Lower lobe of right lung (tissue), 2 donors: ENCODE data around the gene STK11IP. TPM values are rescaled to one million over a fixed set of nuclear protein-coding genes. Genes with fewer than 3 reads are reported as not detected.

Experiments
- ATAC-seq, 2 donors: fragments of 200-7000 bp; cut with Tn5 transposase; one replicate each; pipeline ENCODE4 v1.9.1; 2020 to 2022; ENCODE audit warnings: mild to moderate bottlenecking in 2 of 2, moderate library complexity in 2 of 2
- DNase-seq: peaks from one replicate; pipeline ENCODE4 v3.0.0-alpha.2; 2020
- H3K27ac ChIP-seq: fragments of 200-600 bp; one replicate; pipeline ENCODE4 v1.8.0; 2022
- H3K27me3 ChIP-seq: fragments of 200-600 bp; one replicate; pipeline ENCODE4 v1.8.0; 2022; ENCODE audit warnings: low read depth
- H3K36me3 ChIP-seq: fragments of 200-600 bp; one replicate; pipeline ENCODE4 v1.8.0; 2022; ENCODE audit warnings: mild to moderate bottlenecking
- H3K4me1 ChIP-seq: fragments of 200-600 bp; one replicate; pipeline ENCODE4 v1.8.0; 2022
- H3K4me3 ChIP-seq: fragments of 200-600 bp; one replicate; pipeline ENCODE4 v1.8.0; 2022; ENCODE audit warnings: mild to moderate bottlenecking
- H3K9me3 ChIP-seq: fragments of 200-600 bp; one replicate; pipeline ENCODE4 v1.8.0; 2022
- intact Hi-C: fragments of 100-400 bp; cut with DNase I; formaldehyde crosslinking; loops from one replicate; pipeline ENCODE4 v1.11.0; 2022
- total RNA-seq: library from RNA; stranded (reverse); fragmentation: NEBNext Ultra II Directional; extraction: Animal tissue kit (Norgen Biotek cat#: 25700); gene quantifications from one replicate; pipeline ENCODE4 v1.2.1, GENCODE V29; 2021
- TF ChIP-seq, protein P1 (sequence below): fragments of 200-600 bp; IDR thresholded peaks from one replicate; pipeline ENCODE4 v1.8.0; 2022; ENCODE audit warnings: antibody characterized with exemption, mild to moderate bottlenecking
- donor health status: DM: no; HTN: yes; CAD: no; lungs with severe emphysema.

Gene STK11IP
- total RNA-seq, 1 donor from 2014 or later, result 31.8 TPM

DNA sequence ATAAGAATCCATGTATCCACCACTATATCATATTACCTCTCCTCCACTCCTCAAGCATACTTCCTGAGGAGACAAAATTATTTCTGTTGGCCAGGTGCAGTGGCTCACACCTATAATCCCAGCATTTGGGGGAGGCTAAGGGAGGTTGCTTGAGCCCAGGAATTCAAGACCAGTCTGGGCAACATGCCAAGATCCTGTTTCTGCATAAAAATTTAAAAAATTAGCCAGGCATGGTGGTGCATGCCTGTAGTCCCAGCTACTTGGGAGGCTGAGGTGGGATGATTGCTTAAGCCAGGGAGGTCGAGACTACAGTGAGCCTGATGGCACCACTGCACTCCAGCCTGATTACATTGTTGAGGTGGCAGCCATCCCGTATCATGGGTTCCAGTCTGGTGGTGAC lies 16.3 kb upstream of the STK11IP start:
- ATAC-seq (no peak), DNase-seq (no peak)
- Histone ChIP-seq H3K4me3 (no peak overlapping the region), H3K9me3 (no peaks in the 10 kb centered on the region), H3K4me1 (no peaks in the 10 kb centered on the region), H3K27me3 (peaks cover 5% of the 10 kb centered on the region), H3K27ac (no peak overlapping the region), H3K36me3 (no peaks in the 10 kb centered on the region)
- intact Hi-C loops, result no loop called here
- TF ChIP-seq, protein P1, sequence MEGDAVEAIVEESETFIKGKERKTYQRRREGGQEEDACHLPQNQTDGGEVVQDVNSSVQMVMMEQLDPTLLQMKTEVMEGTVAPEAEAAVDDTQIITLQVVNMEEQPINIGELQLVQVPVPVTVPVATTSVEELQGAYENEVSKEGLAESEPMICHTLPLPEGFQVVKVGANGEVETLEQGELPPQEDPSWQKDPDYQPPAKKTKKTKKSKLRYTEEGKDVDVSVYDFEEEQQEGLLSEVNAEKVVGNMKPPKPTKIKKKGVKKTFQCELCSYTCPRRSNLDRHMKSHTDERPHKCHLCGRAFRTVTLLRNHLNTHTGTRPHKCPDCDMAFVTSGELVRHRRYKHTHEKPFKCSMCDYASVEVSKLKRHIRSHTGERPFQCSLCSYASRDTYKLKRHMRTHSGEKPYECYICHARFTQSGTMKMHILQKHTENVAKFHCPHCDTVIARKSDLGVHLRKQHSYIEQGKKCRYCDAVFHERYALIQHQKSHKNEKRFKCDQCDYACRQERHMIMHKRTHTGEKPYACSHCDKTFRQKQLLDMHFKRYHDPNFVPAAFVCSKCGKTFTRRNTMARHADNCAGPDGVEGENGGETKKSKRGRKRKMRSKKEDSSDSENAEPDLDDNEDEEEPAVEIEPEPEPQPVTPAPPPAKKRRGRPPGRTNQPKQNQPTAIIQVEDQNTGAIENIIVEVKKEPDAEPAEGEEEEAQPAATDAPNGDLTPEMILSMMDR, result no peak

GRCh38 chr2:219591091-219591490 lies 6.6 kb upstream of the STK11IP start:
- H3K4me3 ChIP-seq, result no peak overlapping the region
- H3K36me3 ChIP-seq, result no peaks in the 10 kb centered on the region
- H3K27ac ChIP-seq, result no peak overlapping the region
- H3K9me3 ChIP-seq, result no peaks in the 10 kb centered on the region
- H3K27me3 ChIP-seq, result no peaks in the 10 kb centered on the region
- TF ChIP-seq, protein P1, result no peak
- DNase-seq (no peak), ATAC-seq (no peak)
- intact Hi-C loops, result no loop called here
- no peaks in the 10 kb centered on the region for H3K4me1 ChIP-seq

- Histone ChIP-seq H3K4me3 (no peak overlapping the region), H3K27ac (no peak overlapping the region), H3K36me3 (no peaks in the 10 kb centered on the region), H3K4me1 (no peaks in the 10 kb centered on the region), H3K27me3 (no peaks in the 10 kb centered on the region), H3K9me3 (no peaks in the 10 kb centered on the region)
- intact Hi-C loops, result no loop called here
- ATAC-seq (no peak), DNase-seq (no peak)
- TF ChIP-seq, protein P1, result no peak
These were observed 4.9 kb upstream of the STK11IP start for GRCh38 chr2:219592736-219593135.

DNA sequence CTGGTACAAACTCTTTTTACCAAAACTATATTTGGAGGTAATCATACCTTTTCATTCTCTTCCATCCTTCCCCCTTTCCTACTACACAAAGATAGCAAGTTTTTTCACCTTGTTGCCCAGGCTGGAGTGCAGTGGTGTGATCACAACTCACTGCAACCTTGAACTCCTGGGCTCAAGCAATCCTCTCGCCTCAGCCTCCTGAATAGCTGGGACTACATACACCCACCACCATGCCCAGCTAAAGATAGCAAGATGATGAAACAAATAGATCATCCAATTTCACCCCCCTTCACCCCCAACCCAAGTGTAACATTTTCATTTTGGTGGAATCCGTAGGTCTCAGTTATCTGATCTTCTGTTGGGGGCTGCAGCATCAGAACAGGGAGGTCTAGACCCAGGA lies 4.5 kb upstream of the STK11IP start:
- no peak overlapping the region for H3K27ac ChIP-seq
- intact Hi-C loops, result no loop called here
- H3K36me3 ChIP-seq, result no peaks in the 10 kb centered on the region
- no peak overlapping the region for H3K4me3 ChIP-seq
- H3K4me1 ChIP-seq, result peaks cover under 1% of the 10 kb centered on the region
- H3K9me3 ChIP-seq, result no peaks in the 10 kb centered on the region
- no peaks in the 10 kb centered on the region for H3K27me3 ChIP-seq
- DNase-seq, result no peak
- TF ChIP-seq, protein P1, result no peak
- no peak for ATAC-seq

DNA sequence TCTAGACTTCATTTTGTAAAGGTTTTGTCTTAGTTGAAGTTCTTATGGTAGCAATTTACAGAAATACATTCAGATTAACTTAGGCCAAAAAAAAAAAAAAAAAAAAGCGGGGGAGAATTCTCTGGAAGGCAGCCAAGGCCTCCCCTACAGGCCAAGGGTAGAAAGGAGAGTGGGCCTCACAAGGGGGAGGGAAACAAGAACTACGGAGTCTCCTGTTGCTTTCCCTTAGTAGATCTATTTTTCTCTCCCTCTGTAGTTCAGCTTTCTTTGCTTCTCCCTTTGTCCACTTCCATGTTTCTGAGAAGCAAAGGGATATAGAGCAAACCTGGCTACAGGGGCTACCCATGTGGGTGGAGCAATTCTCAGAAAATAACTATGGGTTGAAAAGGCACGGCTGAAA lies 2.4 kb upstream of the STK11IP start:
- Histone ChIP-seq H3K27me3 (no peaks in the 10 kb centered on the region), H3K9me3 (no peaks in the 10 kb centered on the region), H3K36me3 (no peaks in the 10 kb centered on the region), H3K4me1 (peaks cover 9% of the 10 kb centered on the region), H3K4me3 (no peak overlapping the region), H3K27ac (no peak overlapping the region)
- TF ChIP-seq, protein P1, result no peak
- DNase-seq, result no peak
- ATAC-seq, result no peak
- intact Hi-C loops, result no loop called here
